ENCODE data around the gene RNF214.

The RNF214 gene

GRCh38 chr11:117217141-117218084 is 15.1 kb upstream of the RNF214 start:
- DNase-seq: no peak

- DNase-seq: no peak
Measured at GRCh38 chr11:117218133-117218915, 14.1 kb upstream of the RNF214 start.

- no peak for DNase-seq
Measured at GRCh38 chr11:117219001-117219400, 13.5 kb upstream of the RNF214 start.

DNA sequence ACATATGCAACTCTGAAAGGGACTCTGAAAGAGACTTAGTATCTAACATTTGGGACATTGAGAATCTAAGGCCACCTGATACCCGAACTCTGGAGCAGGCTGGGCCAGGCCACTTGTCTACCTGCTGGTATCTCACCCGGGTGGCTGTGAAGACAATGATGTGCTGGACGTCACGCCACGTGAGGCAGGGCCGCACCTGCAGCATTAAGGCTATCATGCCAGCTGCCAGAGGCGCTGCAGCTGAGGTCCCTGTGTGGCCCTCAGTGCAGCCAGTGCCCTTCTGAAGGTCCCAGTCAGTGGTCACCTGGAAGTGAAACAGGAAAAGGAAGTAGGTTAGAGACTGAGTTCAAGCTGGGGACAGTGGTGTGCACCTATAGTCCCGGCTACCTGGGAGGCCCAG is 13.0 kb upstream of the RNF214 start:
- DNase-seq: no peak

- DNase-seq: no peak
Measured at GRCh38 chr11:117219995-117220394, 12.5 kb upstream of the RNF214 start.

DNA sequence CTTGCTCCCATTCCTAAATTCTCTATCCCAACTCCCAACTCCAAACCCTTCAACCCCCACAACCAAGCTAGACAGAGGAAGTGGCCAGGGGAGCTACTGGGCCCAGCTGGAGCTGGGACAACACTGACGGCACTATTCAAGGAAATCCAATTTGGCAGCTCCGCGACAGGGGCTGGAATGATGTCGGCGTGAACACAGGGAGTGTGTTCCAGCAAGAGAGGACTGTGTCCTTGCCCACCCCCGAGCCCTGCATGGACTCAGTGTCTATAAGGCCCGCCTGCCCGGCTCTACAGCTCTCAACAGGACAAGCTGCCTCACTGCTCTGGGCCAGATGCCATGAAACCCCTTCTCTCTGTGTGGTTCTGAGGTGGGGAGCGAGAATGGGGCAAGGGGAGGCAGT is 11.9 kb upstream of the RNF214 start:
- DNase-seq: no peak

DNA sequence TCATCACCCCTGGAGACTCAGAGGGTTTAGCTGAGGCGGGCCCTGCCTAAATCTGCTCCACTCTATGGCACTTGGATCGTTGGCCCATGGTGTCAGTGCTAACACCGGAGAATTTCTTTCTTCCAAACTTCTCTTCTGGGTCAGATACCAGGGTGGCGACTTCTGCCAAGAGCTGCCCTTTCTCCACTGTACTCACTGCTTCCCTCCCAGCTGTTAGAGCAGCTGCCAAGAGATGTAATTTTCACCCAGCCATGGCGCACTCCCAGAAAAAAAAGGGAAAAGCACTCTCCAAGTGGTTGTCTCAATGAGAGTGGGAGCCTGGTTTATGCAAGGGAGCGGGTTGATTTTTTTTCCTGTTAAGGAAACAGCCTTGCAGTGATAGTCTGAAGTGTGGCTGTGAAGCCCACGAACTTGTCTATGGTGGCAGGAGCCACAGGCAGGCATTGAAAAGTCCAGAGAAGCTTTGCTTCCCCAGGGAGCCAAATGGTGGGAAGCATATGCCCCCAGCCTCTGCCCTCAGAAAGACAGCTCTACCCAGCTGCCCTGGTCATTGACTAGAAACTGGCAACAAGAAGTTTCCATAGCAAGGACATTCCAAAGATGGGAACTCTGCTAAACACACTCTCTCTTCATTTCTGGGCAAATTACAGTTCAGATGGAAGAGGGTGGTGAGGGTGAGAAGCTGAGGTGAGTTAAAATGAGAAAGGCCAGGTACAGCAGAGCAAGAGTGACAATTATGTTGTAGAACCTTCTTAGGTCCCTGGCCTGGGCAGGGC is 11.3 kb upstream of the RNF214 start:
- DNase-seq: no peak

DNA sequence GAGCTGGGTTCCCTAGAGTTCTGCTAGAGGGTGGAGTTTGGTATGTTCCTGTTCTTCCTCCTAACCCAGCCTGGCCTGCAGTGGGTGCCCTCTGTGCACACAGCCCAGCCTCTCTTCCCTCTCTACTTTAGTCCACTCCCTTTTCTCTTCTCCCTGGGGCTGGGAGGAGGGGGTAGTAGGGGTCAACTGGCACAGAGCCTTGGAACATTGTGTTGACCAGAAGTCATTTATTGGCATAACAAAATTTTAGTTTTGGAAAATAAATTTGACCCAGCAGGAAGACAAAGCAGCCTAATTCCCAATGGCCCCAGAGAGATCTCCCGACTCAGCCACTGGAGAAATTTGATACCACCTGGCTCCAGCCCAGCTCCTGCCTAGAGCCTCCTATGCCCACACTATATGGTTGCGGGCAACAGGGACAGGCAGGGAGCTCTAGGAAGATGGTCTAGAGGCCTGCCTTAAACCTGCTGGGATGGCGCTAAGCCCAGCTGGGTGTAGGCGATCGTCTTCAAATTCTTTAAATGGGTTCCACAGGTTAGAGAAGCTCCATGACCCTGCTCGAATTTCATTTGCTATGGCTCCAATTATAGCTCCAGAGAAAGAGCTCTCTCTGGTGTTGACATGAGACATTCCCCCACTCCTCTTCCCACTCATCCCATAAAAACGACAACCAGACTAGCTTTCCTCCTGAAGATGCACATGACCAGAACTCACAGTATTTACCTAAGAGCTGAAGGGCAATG is 10.5 kb upstream of the RNF214 start:
- DNase-seq: no peak

- no peak for DNase-seq
Measured at GRCh38 chr11:117222991-117223740, 9.3 kb upstream of the RNF214 start.

DNA sequence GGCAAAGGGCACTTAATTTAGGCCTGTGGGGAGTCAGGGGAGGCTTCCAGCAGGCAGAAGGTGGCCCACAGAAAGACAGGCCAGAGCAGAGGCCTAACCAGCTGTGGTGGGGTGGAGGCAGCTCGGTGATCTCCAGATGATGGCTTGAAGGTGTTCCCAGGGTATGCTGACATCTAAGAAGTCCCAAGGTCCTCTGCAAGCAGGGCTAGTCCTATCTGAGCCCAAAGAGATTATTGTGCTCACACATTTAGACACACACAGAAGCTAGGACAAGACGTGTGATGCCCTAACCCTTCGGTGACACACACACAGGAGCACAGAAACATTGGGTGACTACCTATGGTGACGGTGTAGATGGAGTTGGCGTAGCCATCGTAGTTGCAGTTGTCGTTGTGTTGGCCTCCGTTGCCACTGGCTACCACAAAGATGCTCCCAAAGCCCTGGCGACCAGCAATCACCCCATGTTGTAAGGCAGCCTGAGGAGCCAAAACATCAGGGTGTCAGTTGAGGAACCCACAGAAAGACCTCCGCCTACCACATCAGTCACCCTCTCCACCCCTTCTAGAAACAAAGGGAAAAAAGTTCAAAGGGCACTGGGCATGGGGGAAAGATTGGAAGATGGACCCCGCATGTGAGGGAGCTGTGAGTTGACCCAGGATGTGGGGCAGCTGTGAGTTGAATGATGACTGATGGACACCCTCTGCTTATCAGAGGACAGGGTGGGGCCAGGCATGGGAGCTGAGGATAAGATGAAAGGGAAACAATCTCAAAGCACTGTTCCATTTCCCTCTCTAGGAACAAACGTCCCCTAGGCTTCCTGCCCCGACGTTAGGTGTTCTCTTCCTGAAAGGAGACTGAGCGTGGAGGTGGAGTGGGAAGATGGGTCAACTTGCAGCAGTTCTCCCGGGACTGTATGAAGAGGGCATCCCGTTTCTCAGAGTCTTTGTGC is 8.5 kb upstream of the RNF214 start:
- no peak for DNase-seq

DNA sequence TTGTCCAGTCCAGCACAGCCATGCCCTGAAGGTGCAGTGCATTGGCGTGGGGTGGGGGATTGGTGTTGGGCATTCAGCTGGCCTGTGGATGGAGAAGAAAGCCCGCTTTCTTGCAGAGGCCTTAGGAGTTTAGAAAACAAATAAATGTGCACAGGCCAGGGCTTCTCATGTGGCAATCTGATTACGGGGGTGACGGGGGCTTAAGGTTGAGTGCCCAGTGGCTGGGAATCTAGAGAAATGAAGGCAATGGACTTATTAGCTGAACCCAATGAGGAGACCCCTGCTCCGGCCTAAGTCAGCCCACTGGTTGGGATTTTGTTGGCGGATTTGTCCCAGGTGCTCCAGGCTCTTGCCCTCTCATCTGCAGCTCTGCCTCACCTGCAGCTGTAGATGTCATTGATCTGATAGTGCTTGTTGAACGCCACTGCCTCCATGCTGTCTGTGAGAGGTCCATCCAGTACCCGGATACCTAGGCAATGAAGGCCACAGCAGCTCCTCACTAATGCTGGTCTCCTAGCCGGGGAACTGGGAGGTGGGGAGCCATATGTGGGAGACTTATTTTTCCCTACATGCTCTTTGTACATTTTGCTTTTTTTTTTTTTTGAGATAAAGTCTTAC is 6.8 kb upstream of the RNF214 start:
- no peak for DNase-seq

DNA sequence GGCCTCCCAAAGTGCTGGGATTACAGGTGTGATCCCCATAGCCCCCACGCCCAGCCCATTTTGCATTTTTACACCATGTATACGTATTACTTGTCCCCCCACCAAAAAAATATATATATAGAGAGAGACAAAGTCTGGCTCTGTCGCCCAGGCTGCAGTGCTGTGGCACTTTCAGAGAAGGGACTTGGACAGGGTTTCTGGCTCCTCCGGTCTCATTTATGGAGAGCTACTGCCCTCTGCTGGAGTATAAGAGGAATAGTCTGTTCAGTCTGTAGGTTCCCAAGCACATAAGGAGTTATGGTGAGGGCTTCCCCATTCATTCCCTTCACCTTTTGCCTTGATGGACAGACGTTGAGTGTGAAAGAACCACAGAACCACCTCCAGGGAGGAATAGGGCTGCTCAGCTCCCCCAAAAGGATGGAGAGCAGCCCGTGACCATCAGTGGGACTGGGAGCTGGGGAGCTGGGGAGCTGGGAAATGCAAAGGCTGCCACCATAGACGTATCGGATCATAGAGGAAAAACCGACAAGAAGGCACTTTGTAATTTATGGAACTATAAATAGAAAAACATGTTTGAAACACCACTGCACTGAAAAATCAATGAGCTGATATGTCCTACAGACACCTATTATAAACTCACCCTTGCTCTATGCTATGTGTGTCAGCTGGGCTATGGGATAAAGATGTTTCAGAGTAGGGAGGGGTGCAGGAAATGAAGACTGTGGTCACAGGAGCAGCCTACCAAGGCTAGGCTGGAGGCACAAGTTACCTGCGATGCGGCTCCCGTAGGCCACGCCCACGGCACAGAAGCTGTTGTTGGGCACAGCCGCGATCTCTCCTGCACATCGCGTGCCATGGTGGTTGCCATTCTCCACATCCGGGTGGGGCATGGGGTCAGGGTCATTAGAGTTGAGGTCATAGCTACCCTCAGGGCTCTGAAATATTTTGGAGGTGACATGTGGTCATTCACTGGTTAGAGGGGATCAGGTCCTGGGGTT is 5.8 kb upstream of the RNF214 start:
- peak; percentile 19 to 73 (median 40) for DNase-seq

DNA sequence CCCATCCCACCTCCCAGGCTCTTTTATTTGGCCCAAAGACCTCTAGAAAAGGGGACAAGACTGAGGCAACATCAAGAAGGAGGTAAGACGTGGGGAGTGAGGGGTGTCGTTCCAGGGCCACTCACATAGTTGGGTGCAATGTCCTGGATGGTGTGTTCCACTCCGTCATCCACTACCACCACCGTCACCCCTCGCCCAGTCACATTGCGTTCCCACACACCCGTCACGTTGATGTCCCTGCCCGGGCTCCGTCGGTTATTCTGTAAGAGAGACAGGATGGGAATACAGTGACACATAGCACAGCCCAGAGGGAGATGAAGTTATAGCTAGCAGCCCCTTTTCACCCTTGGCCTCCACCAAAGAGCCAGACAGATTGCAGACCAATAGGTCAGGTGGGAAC is 4.4 kb upstream of the RNF214 start:
- DNase-seq: no peak

- no peak for DNase-seq
Measured at GRCh38 chr11:117229411-117229810, 3.1 kb upstream of the RNF214 start.

DNA sequence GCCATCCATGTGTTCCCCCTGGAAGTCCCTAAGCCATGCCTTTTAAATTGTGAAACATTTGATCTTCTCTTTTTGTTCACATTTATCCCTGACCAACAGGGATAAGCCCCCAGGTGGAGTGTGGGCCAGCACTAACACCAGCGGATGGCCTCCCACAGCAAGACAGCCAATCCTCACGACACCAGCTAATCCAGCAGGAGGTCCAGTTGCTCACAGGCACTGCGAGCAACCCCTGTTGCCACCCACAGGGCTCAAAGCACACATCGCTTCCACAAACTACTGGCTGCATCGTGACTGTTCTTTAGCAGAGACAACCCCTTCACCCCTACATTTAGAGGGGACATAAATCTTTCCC is 2.6 kb upstream of the RNF214 start:
- no peak for DNase-seq

- DNase-seq: peak; percentile 2 to 72 (median 38)
Measured at GRCh38 chr11:117230286-117230961, 2.0 kb upstream of the RNF214 start.

DNA sequence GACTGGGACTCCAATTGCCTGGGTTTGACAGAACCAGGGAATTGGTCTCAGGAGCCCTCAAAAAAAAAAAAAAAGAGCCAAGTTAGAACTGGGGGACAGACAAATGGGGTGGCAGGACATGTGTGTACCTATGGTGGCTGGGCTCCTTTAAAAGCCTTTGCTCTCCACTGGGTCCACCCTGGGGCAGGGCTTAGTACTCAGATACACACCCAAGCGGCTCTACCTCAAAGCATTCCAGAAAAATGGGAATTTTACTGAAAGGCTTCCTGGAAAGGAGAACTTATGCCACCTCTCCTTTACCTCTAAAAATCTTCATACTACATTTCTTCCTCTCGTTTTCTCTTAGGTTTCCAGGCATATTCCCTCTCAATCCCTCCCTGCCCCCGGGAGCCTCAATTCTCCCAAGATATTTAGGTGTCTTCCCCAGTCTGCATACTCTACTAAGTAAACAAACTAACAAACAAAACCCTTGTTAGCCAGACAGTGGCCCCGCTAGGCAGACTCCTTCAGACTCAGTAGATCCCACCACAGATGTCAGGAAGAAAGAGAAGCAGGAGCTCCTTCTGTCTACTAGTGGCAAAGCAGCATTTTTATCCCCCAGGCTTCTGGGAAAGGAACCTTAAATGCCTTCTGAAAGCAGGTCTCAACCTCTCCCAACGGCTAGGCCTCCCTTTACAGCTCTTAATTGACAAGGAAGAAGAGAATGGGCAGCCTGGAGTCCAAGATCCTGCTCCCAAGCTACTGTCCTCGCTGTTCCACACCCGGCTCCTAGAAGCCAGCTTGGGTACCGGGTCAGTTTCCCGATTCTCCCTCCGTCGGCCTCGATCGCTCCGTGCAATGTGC is 1.3 kb upstream of the RNF214 start:
- no peak for DNase-seq

DNA sequence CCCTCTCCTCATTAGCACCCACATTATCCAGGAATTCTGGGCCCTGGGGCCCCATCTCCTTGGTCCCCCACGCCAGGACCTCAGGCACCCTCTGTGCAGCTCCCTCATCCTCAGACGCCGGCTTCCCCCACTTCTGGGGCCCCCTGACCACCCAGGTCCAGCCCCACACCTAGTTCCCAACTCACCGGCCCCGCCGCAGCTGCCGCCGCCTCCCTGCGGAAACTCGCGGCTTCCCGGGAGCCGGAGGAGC is 704 bp upstream of the RNF214 start, which contains the start of gene PCSK7:
Gene PCSK7, minus strand, starts transcription at position 232 of the 250 bp plus-strand sequence. CDS start 2,229 bp downstream, outside the sequence.
- DNase-seq: no peak

Measured in stimulated activated naive CD4-positive, alpha-beta T cell (primary cell).